ENCODE measurements around the gene NANOS1.

The NANOS1 gene

DNA sequence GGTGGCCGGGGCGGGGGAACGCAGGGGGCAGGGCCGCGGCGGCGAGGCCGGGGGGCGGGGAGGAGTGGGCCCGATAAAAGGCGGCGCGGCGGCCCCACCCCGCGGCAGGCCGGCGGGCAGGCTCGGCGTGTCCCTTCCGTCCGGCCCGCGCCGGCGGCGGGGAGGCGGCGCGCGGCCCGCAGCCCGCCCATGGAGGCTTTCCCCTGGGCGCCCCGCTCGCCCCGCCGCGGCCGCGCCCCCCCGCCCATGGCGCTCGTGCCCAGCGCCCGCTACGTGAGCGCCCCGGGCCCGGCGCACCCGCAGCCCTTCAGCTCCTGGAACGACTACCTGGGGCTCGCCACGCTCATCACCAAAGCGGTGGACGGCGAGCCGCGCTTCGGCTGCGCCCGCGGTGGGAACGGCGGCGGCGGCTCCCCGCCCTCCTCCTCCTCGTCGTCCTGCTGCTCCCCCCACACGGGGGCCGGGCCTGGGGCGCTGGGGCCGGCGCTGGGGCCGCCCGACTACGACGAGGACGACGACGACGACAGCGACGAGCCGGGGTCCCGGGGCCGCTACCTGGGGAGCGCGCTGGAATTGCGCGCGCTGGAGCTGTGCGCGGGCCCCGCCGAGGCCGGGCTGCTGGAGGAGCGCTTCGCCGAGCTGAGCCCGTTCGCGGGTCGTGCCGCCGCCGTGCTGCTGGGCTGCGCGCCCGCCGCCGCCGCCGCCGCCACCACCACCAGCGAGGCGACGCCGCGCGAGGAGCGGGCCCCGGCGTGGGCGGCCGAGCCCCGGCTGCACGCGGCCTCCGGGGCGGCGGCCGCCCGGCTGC is at the start of gene NANOS1:
Gene NANOS1, plus strand, starts transcription at position 102 of the 808 bp plus-strand sequence. Its CDS starts 88 bp downstream, at position 190.
- DNase-seq = no peak

GRCh38 chr10:118980135-118980865 is 49.2 kb upstream of the NANOS1 start:
- no peak for DNase-seq

- DNase-seq = no peak
These were observed 48.6 kb upstream of the NANOS1 start for GRCh38 chr10:118980870-118981269.

- DNase-seq = no peak
These were observed 47.6 kb upstream of the NANOS1 start for GRCh38 chr10:118981946-118982345.

GRCh38 chr10:118982366-118982765 is 47.1 kb upstream of the NANOS1 start:
- no peak for DNase-seq

GRCh38 chr10:118983263-118983662 is 46.3 kb upstream of the NANOS1 start:
- no peak for DNase-seq

GRCh38 chr10:118985576-118985975 is 43.9 kb upstream of the NANOS1 start:
- DNase-seq = no peak

- no peak for DNase-seq
These were observed 42.4 kb upstream of the NANOS1 start for GRCh38 chr10:118986815-118987790.

DNA sequence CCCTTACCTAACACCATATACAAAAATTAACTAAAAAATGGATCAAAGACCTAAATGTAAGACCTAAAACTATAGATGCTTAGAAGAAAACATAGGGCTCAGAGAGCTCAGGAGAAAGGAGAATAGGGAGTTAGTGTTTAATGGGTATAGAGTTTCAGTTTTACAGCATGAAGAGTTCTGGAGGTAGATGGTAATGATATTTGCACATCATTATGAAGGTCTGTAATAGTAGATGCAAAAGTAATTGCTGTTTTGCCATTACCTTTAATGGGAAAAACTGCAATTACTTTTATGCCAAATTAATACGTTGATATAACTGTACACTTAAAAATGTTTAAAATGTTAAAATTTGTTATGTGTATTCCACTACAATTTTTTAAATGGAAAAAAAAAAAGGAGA is 39.2 kb upstream of the NANOS1 start:
- no peak for DNase-seq

DNA sequence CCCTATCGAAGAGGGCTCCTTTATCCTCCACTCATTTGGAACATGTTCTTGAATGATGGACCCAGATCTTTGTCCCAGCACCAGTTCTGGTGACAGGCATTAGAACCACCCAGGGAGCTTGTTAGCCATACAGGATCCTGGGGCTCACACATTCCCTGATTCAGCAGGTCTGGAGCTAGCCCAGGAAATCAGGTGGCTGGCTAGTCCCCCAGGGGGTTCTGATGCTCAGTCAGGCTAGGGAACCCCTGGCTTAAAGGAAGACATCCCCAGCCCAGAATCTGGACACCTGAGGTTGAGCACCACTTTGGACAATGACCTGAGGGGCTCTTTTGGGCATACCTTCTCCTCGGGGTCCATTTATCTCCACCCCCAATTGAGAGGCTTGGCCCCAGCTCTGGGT is 37.0 kb upstream of the NANOS1 start:
- no peak for DNase-seq

DNA sequence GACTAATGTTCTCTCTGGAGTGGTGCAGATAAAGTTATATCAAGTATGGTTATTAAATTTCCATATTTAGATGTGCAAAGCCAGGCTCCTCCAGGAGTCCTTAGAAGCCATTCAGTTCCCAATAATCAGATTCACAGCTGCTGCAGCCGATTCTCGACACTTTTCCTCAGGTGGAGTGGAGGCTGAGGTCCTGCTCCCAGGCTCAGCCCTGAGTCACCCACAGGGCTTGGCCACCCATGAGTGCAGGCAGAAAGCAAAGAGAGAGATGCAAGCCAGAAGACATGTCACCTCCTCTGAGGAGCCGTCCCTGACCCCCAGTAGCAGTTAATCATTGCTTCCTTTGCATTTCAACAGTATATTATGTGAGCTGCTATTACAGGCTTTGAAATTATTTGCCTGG is 36.3 kb upstream of the NANOS1 start:
- DNase-seq = no peak

DNA sequence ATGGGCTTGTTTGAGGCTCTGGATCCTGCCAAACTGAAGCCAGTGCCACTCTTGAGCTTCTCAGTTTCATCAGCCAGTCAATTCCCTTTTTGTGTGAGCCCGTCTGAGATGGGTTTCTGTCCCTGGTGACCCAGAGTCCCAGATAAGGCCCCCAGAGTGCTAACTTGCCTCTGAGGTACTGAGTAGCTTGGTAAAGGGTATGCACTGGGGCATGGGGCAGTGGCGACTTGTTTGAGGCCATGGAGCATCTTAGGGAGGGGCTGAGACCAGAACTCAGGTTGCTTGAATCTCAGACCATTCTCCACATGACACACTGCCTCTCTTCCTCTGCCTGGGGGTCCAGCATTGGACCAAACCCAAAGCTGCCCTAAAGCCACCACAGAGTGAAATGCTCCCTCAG is 35.2 kb upstream of the NANOS1 start:
- DNase-seq = no peak

DNA sequence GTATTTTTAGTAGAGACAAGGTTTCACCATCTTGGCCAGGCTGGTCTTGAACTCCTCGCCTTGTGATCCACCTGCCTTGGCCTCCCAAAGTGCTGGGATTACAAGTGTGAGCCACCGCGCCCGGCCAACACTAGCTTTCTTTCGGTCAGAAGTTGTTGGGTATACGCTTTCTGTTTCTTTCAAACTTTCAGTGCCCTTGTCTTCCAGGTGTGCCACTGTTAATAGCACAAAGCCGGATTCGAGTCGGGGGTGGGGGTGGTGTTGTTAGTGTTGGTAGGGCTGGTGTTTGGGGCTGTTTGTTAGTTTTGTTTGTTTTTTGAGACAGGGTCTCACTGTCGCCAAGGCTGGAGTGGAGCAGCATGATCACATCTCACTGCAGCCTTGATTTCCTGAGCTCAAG is 33.8 kb upstream of the NANOS1 start:
- DNase-seq = no peak

GRCh38 chr10:118997379-118997778 is 32.1 kb upstream of the NANOS1 start:
- DNase-seq = no peak

- no peak for DNase-seq
These were observed 31.3 kb upstream of the NANOS1 start for GRCh38 chr10:118998183-118998582.

DNA sequence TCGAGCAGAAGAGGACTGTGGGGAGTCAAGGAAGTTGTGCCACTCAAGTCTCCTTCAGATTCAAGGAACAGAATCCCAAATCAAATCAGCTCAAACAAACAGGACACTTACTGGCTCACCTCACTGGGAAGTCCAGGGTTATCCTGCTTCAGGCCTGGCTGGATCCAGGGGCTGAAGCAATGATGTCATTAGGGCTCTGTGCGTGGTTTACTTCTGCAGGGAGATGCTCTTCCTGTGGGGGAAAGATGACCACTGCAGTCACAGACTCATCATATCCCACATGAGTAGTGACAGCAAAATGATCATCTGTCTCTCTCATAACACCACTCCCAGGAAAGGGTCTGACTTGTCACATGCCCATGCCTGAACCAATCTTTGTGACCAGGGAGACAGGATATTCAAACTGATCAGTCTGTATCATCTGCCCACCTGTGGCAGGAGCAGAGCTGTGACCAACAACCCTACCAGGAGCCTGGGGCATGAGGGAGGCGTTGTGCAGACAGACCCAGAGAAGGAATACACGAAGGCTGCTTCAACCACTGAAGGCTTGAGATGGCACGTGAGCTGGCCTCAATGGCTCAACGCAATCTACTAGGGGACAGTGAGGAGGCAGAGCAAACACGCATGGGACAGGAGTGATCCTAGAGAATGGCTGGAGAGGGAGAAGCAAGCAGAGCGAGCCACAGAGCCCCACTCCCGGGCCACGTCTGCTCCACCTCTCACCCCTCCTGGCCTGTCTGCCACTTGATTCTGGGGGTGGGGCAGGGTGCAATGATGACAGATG is 27.6 kb upstream of the NANOS1 start:
- DNase-seq = no peak

DNA sequence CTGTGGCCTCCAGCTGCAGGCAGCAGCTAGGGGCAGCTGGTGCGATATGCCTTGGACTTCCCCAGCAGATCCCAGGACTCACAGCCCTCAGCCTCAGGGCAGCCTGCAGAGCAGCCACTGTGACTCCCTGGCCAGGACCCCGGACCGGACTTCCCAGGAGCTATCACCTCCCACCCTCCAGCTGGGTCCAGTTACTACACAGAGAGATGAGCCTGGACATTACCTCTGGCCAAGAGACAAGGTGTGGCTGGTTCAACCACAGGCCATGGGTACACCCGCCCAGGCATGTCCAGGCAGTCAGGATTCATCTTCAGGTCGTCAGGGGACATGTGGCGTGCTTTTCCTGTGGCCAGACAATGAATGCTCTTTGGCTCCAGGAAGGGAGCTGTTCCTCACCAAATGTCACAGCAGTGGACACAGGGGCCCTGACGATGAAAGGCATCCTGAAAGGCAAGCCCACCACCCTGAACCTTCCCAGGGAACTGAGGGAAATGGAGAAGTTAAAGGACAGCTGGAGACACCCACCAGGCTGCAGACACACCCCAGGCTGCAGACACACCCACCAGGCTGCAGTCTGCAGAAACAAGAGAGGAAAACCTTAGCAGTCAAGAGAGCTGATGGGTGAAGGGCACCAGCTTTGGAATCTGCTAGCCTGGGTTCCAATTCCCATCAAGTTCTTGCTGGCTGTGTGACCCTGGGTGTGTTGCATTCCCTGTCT is 25.8 kb upstream of the NANOS1 start:
- DNase-seq = no peak

DNA sequence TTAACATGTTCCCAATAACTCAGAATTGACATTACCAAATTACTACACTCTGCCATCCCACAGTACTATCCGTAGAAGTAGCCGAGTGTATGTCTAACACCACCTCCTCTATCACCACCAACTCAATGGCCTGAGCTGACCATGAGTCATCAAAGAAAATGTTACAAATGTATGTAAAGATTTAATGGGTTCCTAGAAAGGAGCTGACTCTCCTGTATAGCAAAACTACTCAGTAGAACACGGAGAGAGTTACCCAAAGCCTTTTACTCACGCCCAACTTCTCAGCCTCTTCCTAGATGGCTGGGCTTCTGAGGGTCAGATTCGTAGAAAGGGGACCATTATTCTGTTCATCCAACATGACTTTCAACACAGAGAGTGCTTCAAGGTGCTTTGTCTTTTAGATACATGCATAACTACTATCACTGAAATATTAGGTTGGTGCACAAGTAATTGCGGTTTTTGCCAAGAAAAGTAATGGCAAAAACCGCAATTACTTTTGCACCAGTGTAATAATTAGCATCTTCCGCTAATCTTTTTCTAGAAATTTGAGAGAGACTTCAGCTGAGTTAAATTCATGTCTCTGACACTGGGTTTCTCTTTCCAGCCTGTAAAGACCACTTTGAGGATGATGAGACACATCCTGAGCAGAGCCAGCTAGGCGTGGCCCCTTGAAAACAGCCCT is 24.0 kb upstream of the NANOS1 start:
- no peak for DNase-seq

GRCh38 chr10:119006451-119007210 is 22.9 kb upstream of the NANOS1 start:
- DNase-seq = no peak

- no peak for DNase-seq
These were observed 22.3 kb upstream of the NANOS1 start for GRCh38 chr10:119007211-119007574.

Measured in activated T-cell treated with anti-CD3 and anti-CD28 coated beads for 4 hours (primary cell).